Natural killer cell (primary cell): ENCODE results near the gene ABCG1. TPM values are rescaled to one million over a fixed set of nuclear protein-coding genes. Genes with fewer than 3 reads are reported as not detected.

Experiments
- ATAC-seq, 3 donors: fragments of 150-1000 bp in 2 of 3; fragments of 200-7000 bp in 1 of 3; cut with Tn5 transposase; 1 replicate in 1 of 3; 2 replicates in 2 of 3; pipeline ENCODE4 v1.10.0; 2021; ENCODE audit warnings: mild to moderate bottlenecking in 2 of 3, moderate library complexity in 2 of 3
- DNase-seq, 2 donors: peaks; one replicate each; pipeline versions ENCODE4 v3.0.0 to v3.0.0-alpha.2; 2013 to 2021; ENCODE audit warnings: mixed read lengths in 1 of 2
- H3K27ac ChIP-seq: one replicate; pipeline ENCODE4 v1.5.1; 2013; ENCODE audit warnings: mild to moderate bottlenecking, low read length
- H3K27me3 ChIP-seq: one replicate; pipeline ENCODE4 v1.6.1; 2013; ENCODE audit warnings: low read length; ENCODE audit not compliant: control insufficient read depth, insufficient read depth
- H3K36me3 ChIP-seq: one replicate; pipeline ENCODE4 v1.6.1; 2013; ENCODE audit warnings: low read length; ENCODE audit not compliant: control insufficient read depth, insufficient read depth
- H3K4me1 ChIP-seq: one replicate; pipeline ENCODE4 v1.6.1; 2013; ENCODE audit warnings: low read length; ENCODE audit not compliant: control insufficient read depth, insufficient read depth
- H3K4me3 ChIP-seq: one replicate; pipeline ENCODE4 v1.5.1; 2013; ENCODE audit warnings: low read length
- H3K9me3 ChIP-seq: one replicate; pipeline ENCODE4 v1.6.1; 2013; ENCODE audit warnings: low read length; ENCODE audit not compliant: control insufficient read depth, insufficient read depth
- H3K27ac Mint-ChIP-seq, 2 donors: one replicate each; pipeline ENCODE4 v1.8.0; 2022; ENCODE audit warnings: mild to moderate bottlenecking in 2 of 2, mixed read lengths in 2 of 2, moderate library complexity in 1 of 2
- H3K27me3 Mint-ChIP-seq, 2 donors: one replicate each; pipeline ENCODE4 v1.8.0; 2022; ENCODE audit warnings: low read depth in 2 of 2, mixed read lengths in 2 of 2
- H3K36me3 Mint-ChIP-seq: one replicate; pipeline ENCODE4 v1.8.0; 2022; ENCODE audit warnings: mixed read lengths
- H3K4me1 Mint-ChIP-seq, 2 donors: one replicate each; pipeline ENCODE4 v1.8.0; 2022; ENCODE audit warnings: mixed read lengths in 2 of 2
- H3K4me3 Mint-ChIP-seq: one replicate; pipeline ENCODE4 v1.8.0; 2022; ENCODE audit warnings: mild to moderate bottlenecking, moderate library complexity, mixed read lengths
- H3K9me3 Mint-ChIP-seq, 2 donors: one replicate each; pipeline ENCODE4 v1.8.0; 2022; ENCODE audit warnings: mixed read lengths in 2 of 2
- WGBS: methylation state at CpG from one replicate; pipeline ENCODE4 v1.1.7; 2013; ENCODE audit warnings: missing lambda C conversion rate; ENCODE audit not compliant: insufficient coverage; 5-methylcytosine and 5-hydroxymethylcytosine counted together
- intact Hi-C: fragments of 100-400 bp; cut with micrococcal nuclease; formaldehyde crosslinking; loops from one replicate; pipeline ENCODE4 v1.14.2; 2022
- total RNA-seq, 4 donors: library from RNA; stranded (reverse); fragments of 120-200 nt in 1 of 4; gene quantifications; one replicate each; pipeline versions ENCODE4 v1.2.3 to v1.2.4, GENCODE V29; 2013 to 2022
- TF ChIP-seq, protein P1 (sequence below): fragments of 200-600 bp; IDR thresholded peaks from one replicate; pipeline ENCODE4 v1.8.0; 2022; ENCODE audit warnings: antibody characterized with exemption

ABCG1 gene
- total RNA-seq, 3 donors from 2014 or later (not counting 1 experiment from before 2014, with no cell fraction given): 10.4 to 14.7 (median 13.8) TPM

DNA sequence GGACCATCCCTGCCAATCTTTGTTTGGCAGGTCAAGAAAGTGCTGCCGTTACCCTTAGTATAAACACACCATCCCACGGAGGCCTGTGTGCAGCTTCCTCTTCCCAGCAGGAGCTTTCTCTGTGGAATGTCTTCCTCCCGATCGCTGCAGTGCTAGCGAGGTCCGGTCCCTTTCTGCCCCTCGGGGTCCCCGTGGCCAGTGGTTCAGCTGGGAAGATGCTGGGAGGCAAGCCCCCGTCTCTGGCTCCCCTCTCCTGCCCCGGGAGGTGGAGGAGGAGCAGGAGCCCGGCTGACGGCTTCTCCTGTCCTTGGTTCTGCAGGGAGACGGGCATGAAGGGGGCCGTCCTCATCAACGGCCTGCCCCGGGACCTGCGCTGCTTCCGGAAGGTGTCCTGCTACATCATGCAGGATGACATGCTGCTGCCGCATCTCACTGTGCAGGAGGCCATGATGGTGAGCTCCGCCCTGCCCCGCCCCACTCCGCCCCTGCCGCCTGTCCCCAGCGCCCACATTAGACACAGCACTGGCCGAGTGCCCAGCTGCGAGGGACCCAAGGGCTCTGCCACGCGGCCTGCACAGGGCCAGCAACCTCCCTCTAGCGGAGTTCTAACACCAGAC lies 54.2 kb downstream of the ABCG1 start:
- Mint-ChIP-seq H3K36me3 (no peaks in the 10 kb centered on the region), H3K27me3 (peaks cover 0 to under 1% of the 10 kb centered on the region in 2 donors), H3K9me3 (no peaks in the 10 kb centered on the region), H3K27ac (no peak overlapping the region), H3K4me3 (no peak overlapping the region), H3K4me1 (peaks cover 0 to 11% of the 10 kb centered on the region in 2 donors)
- H3K4me3 ChIP-seq: no peak overlapping the region
- no peak for DNase-seq
- no peak overlapping the region for H3K27ac ChIP-seq
- no peaks in the 10 kb centered on the region for H3K27me3 ChIP-seq
- no peaks in the 10 kb centered on the region for H3K9me3 ChIP-seq
- intact Hi-C loops: no loop called here
- H3K36me3 ChIP-seq: peaks cover 14% of the 10 kb centered on the region
- TF ChIP-seq, protein P1, sequence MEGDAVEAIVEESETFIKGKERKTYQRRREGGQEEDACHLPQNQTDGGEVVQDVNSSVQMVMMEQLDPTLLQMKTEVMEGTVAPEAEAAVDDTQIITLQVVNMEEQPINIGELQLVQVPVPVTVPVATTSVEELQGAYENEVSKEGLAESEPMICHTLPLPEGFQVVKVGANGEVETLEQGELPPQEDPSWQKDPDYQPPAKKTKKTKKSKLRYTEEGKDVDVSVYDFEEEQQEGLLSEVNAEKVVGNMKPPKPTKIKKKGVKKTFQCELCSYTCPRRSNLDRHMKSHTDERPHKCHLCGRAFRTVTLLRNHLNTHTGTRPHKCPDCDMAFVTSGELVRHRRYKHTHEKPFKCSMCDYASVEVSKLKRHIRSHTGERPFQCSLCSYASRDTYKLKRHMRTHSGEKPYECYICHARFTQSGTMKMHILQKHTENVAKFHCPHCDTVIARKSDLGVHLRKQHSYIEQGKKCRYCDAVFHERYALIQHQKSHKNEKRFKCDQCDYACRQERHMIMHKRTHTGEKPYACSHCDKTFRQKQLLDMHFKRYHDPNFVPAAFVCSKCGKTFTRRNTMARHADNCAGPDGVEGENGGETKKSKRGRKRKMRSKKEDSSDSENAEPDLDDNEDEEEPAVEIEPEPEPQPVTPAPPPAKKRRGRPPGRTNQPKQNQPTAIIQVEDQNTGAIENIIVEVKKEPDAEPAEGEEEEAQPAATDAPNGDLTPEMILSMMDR: no peak
- 95% methylated on average over 29 of the region's 29 CpGs for WGBS
- ATAC-seq: no peak
- H3K4me1 ChIP-seq: peaks cover 13% of the 10 kb centered on the region

DNA sequence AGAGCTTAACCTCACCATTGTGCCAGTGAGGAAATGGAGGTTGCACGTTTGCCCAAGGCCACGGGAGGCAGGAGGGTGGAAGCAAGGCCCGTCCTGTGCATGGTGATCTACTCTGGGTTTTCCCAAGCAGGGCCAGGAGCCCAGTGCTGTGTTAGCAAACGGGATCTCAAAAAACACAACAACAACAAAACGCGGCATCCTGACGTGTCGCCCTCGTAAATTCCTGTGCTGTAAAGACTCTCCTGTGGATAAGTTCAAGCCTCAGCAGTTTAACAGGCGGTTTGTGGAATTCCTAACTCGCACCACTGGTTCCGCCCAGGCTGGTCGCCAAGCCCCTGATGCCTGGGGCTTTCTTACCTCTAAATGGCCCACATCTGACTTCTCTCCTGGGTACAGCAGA lies 57.1 kb downstream of the ABCG1 start:
- intact Hi-C loops: no loop called here
- Mint-ChIP-seq H3K4me3 (no peak overlapping the region), H3K4me1 (peaks cover 0 to 2% of the 10 kb centered on the region in 2 donors), H3K27me3 (no peaks in the 10 kb centered on the region), H3K27ac (no peak overlapping the region), H3K9me3 (no peaks in the 10 kb centered on the region), H3K36me3 (no peaks in the 10 kb centered on the region)
- no peak overlapping the region for H3K4me3 ChIP-seq
- H3K4me1 ChIP-seq: no peaks in the 10 kb centered on the region
- ATAC-seq (no peak), DNase-seq (no peak)
- H3K9me3 ChIP-seq: no peaks in the 10 kb centered on the region
- H3K36me3 ChIP-seq: peaks cover 16% of the 10 kb centered on the region
- H3K27ac ChIP-seq: no peak overlapping the region
- 94% methylated on average over 13 of the region's 13 CpGs for WGBS
- TF ChIP-seq, protein P1: no peak
- no peaks in the 10 kb centered on the region for H3K27me3 ChIP-seq

DNA sequence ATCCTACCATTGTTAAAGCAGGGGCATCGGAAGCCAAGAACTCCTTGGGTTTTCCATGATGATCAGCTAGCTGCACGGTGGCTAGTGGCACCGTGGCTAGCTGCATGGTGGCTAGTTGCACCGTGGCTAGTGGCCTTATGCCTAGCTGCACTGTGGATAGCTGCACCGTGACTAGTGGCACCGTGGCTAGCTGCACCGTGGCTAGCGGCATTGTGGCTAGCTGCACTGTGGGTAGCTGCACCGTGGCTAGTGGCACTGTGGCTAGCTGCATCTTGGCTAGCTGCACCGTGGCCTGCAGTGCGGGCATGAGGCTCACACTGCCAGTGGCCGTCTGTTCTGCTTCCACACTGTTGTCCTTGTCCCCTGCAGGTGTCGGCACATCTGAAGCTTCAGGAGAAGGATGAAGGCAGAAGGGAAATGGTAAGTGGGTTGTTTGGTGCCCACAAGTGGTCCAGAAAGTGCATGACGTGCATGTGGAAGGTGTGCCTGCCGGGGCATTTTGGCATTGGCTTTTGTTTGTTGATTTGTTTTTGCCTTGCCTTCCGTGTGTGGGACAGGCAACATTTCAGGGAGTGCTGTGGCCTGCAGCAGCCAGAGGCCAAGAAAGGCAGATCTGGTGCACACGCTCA lies 57.7 kb downstream of the ABCG1 start:
- H3K9me3 Mint-ChIP-seq: no peaks in the 10 kb centered on the region
- no peaks in the 10 kb centered on the region for H3K27me3 ChIP-seq
- H3K27ac ChIP-seq: no peak overlapping the region
- no peak overlapping the region for H3K4me3 ChIP-seq
- WGBS: 84% methylated on average over 17 of the region's 17 CpGs
- no peaks in the 10 kb centered on the region for H3K27me3 Mint-ChIP-seq
- H3K4me3 Mint-ChIP-seq: no peak overlapping the region
- DNase-seq: no peak
- peaks cover 17% of the 10 kb centered on the region for H3K36me3 ChIP-seq
- H3K36me3 Mint-ChIP-seq: no peaks in the 10 kb centered on the region
- H3K4me1 Mint-ChIP-seq: no peaks in the 10 kb centered on the region
- TF ChIP-seq, protein P1: no peak
- ATAC-seq: no peak
- H3K4me1 ChIP-seq: no peaks in the 10 kb centered on the region
- H3K27ac Mint-ChIP-seq: no peak overlapping the region
- intact Hi-C loops: no loop called here
- no peaks in the 10 kb centered on the region for H3K9me3 ChIP-seq
